Stimulated activated CD4-positive, alpha-beta T cell treated with anti-CD3 and anti-CD28 coated beads, TNF-alpha, amount 100 ng/mL, for 48 hours (primary cell): ENCODE results near the gene NFE2L1.

Experiments used
- DNase-seq, 3 donors: peaks; one replicate each; pipeline ENCODE4 v3.0.0-alpha.2; 2020; ENCODE audit warnings: low read depth in 3 of 3

NFE2L1 gene

GRCh38 chr17:48107137-48108055 lies 59.2 kb downstream of the NFE2L1 start, which contains the start of gene SNX11:
TSS of gene SNX11 (plus strand) at chr17:48107766. CDS start at chr17:48112044, 4,278 bp downstream.
- DNase-seq = peak; percentile 80 to 97 (median 86)

GRCh38 chr17:48110761-48111160 lies 62.6 kb downstream of the NFE2L1 start:
- DNase-seq = no peak
